HG03103 (cell line): ENCODE data around the gene NTSR2.

ENCODE experiments used
- ATAC-seq: cut with Tn5 transposase; IDR thresholded peaks from one replicate; pipeline ENCODE4 v1.9.1; 2021; ENCODE audit warnings: low read depth; ENCODE audit not compliant: unreplicated experiment

The NTSR2 gene

DNA sequence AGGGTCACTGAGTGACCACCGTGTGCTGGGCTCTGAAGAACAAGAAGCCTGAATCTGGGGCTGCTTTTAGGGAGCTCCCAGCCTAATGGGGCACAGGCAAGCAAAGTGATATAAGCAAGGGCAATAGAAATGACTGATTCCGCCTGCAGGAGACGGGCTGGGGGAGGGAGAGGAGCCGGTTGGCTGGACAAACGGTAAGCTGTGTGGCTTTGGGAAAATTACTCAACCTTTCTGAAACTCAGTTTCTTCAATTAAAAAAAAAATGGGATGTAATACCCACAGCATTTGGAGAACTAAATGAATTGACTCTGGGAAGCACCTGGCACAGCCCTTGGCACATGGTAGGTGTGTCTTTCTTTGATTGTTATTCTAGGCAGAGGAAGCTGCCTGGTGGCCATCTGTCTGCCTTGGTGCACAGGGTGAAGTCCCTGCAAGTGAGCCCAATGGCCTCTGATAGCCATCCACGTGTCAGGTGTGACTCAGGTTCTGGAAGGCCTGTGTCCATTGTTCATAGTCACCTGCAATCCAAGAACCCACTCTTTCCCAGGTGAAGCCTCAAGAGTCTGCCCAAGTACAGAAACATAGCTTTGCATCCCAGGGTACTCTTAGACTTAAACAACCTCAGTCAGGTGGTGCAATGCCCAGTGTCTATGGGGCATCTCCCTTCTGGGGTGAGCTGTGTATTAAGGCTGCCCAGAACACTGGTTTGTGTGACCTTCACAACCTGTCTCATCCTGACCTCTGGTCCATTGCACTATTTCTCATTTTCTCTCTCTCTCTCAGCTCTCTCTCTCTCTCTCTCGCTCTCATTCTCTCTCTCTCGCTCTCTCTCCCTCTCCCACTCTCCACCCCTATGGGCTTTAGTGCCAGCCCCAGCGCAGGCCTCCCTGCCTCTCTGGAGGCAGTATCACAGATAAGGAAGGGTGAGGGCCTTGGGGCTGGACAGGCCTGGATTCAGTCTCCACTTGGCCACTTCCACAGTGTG lies 30.0 kb upstream of the NTSR2 start:
- no peak for ATAC-seq

GRCh38 chr2:11698009-11698922 lies 28.3 kb upstream of the NTSR2 start:
- ATAC-seq: no peak

- ATAC-seq: no peak
These were observed 27.3 kb upstream of the NTSR2 start for GRCh38 chr2:11697103-11697871.

DNA sequence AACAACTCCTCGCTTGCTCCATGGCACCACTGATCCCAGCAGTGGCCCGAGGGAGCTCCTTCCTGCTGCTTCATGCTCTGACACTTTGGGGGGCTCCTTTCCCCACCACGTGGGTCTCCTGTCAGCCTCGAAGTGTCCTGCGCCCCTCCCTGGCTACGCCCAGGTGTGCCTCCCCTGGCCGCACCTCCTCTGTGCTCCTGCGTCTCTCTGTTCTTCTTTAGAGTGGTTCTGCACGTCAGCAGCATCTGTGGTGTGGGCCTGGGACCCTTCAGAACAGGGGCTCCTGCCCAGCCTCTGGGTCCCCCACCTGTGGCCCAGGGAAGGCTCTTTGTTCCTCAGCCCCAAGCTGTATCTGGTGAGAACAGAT lies 26.7 kb upstream of the NTSR2 start:
- ATAC-seq: no peak

- ATAC-seq: no peak
These were observed 25.6 kb upstream of the NTSR2 start for GRCh38 chr2:11695576-11695975.

GRCh38 chr2:11692966-11693521 lies 23.0 kb upstream of the NTSR2 start:
- ATAC-seq: peak; percentile 65

- no peak for ATAC-seq
These were observed 21.2 kb upstream of the NTSR2 start for GRCh38 chr2:11691076-11691660.

- peak; percentile 74 for ATAC-seq
These were observed 18.5 kb upstream of the NTSR2 start for GRCh38 chr2:11688222-11689069.

- ATAC-seq: no peak
These were observed 17.7 kb upstream of the NTSR2 start for GRCh38 chr2:11687736-11688135.

DNA sequence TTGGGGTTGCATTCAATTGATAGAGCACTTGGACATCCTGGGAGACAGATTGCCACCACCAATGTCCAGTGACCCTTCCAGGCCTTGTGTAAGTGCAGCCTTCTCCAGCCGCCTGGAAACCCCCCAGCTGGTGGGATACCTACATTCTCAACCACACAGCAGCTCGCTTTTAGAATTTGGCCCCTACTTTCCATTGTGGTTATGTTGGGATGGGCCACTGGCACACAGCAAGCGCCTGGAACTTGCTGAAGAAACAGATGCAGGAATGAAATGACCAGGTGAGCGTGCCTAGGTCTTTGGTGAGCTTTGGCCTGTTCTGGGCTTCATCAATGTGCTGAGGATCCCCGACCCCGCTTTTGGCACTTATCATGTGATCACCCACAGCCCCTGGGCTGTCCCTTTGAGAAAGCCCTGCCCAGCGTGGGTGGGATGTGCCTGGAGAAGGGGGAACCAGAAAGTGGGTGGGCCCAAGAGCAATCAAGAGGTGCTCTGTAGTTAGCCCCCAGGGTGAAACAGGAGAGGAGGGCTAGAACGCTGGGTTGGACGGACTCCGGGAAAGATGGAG lies 16.0 kb upstream of the NTSR2 start:
- ATAC-seq: no peak

DNA sequence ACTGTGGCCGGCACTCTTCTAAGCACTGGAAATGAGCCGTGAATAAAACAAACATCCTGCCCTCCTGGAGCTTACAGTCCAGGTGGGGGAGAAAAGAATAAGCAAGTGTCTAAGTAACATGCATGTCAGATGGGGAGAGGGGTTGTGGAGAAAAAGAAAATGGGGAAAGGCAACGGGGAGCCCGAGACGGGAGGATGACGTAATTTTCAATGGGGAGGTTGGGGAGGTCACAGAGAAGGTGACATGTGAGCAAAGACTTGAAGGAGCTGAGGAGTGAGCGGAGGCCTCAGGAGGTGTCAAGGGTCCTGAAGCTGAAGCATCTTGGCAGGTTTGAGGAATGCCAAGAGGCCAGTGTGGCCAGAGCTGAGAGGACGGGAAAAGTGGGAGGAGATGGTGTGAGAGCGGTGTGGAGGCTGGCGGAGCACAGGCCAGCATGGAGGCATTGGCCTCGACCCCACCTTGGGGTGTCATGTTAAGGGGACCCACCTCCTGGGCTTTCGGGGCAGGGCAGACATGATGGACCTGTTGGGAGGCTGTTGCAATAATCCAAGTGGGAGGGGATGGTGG lies 15.0 kb upstream of the NTSR2 start:
- no peak for ATAC-seq

GRCh38 chr2:11683966-11684365 lies 14.0 kb upstream of the NTSR2 start:
- ATAC-seq: no peak

- no peak for ATAC-seq
These were observed 13.5 kb upstream of the NTSR2 start for GRCh38 chr2:11683476-11683875.

- ATAC-seq: no peak
These were observed 12.6 kb upstream of the NTSR2 start for GRCh38 chr2:11682590-11682915.

DNA sequence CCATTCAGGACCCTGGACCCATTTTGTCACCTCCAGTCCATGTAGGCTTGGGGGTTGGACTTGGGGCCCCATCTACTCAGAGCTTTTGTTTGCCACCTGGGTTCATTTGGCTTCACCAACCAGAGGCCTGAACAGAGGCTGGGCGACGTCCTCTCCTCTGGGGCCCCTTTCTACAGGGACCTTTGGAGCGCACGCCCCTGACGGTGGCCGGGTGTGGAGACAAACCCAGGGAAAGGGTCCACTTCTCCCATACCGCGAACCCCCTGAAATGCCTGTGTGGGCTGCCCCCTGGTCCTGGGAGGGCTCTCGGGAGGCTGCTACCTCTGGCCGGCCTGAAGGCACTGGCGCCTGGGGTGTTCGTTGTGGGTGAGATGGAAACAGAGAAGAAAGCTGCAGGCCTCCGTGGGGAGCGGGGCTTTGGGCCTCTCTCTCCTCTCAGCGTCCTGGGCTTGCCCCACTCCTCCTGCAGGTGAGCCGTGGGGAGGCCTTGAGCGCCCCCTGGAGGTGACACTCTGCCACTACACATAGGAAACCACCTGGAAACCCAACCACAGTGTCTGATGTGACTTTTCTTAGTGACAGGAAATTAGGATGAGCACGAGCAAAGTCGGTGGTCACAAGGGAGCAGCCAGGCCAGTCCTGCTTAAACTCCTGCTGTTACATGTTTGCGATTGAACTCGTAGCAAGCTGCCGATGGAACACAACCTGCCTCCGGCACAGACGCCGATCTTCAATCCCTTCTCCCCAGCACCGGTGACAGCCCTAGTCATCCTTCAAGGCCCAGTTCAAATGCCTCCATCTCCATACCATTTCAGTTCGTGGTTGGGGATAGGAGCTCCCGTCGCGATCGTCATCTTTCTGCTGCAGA lies 12.0 kb upstream of the NTSR2 start:
- no peak for ATAC-seq

DNA sequence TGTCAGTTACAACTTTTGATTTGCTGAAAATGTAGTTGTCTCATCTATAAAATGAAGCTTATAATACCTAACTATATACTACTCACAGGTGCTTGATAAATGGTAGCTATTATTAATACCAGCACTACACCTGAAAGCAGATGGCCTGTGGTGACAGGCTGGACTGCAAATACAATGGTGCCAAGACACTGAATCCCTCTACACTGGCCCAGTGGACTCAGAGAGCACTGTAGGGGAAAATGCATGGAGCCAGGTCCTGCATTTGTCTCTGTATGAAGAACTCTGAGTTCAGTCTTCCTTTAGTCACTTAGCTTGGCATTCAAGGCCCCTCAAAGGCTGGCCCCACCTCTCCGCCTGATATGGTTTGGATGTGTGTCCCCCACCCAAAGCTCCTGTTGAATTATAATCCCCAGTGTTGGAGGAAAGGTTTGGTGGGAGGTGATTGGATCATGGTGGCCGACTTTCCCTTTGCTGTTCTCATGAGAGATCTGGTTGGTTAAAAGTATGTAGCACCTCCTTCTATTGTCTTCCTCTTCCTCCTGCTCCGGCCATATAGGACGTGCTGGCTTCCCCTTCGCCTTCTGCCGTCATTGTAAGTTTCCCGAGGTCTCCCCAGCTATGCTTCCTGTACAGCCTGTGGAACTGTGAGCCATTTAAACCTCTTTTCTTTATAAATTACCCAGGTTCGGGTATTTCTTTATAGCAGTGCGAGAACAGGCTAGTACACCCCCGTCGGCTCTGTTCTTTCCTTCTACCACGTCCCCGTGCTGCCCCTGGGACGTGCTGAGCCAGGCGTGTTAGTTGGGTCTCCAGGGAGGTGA lies 11.1 kb upstream of the NTSR2 start:
- no peak for ATAC-seq
